Activated CD4-positive, alpha-beta T cell treated with anti-CD3 and anti-CD28 coated beads, Interleukin-2, Interleukin-6, amounts not matched to agents 100 ng/mL and 50 ng/mL, durations not matched to agents 16 hours and 8 hours (primary cell): ENCODE data around the gene PCDH19.
"Not testable (repeated sequence)": the region's sequence is repeated elsewhere in the genome, so short reads cannot be mapped to it uniquely, and the experiment has no call there.

ENCODE experiments used
- DNase-seq: peaks from one replicate; pipeline ENCODE4 v3.0.0-alpha.2; 2020

The PCDH19 gene

GRCh38 chrX:100409610-100410590, at the start of gene PCDH19:
Gene PCDH19 (minus strand): TSS chrX:100410273. CDS start chrX:100408597, 1,676 bp downstream.
- DNase-seq: peak; percentile 51

DNA sequence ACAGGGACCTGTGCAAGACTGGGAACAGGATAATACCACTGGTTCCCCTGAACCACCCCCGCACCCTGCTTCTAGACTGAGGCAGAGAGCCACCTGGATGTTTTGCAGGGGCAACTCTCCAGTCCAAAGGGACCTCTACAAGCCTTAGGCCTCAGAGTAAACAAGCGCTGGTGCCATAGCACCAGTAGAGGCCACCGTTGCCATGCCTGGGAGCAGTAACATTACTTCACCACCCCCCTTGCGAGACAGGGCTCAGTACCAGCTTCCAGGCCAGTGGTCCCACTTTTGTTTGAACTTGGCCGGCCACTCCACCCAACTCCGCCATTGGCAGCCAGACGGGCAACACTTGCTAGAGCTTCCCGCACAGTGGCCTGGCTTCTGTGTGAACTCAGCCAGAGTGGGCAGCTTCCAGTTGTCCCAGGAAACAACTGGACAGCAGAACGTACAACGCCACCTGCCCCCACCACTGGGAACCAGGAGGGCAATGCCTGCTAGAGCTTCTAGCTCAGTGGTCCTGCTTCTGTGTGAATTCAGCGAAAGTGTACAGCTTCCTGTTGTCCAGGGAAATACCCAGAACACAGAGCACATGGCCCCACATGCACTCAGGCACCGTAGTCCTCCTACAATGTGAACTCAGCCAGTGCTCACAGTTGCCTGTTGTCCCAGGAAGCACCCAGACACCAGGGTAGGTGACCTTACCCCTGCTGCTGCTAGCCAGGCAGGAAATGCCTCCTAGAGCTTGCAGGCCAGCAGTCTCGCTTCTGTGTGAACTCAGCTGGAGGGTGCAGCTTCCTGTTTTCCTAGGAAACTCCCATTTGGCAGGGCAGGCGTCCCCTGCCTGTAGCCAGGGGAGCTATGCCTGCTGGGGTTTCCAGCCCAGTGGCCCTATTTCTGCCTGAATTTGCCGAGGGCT, 39.9 kb upstream of the PCDH19 start:
- no peak for DNase-seq

- DNase-seq: peak; percentile 17
Measured at GRCh38 chrX:100447655-100448397, 37.8 kb upstream of the PCDH19 start.

DNA sequence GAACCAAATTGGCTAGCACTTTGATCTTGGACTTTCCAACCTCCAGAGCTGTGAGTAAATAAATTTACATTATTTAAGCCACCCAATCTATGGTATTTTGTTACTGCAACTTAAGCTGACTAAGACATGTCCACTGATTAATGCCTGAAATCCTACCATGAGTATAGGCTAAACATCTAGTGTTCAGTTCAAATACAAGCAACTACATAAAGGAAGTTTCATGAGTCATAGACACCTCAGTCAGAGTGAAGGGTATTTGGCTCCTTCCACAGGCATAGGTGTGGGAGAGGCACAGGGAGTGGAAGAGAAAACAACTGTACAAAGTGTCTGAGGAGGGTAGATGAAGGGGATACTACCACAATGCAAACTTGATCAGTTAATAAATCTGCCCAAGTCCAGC, 35.5 kb upstream of the PCDH19 start:
- no peak for DNase-seq

- DNase-seq: not testable (repeated sequence)
Measured at GRCh38 chrX:100441321-100441720, 31.2 kb upstream of the PCDH19 start.

DNA sequence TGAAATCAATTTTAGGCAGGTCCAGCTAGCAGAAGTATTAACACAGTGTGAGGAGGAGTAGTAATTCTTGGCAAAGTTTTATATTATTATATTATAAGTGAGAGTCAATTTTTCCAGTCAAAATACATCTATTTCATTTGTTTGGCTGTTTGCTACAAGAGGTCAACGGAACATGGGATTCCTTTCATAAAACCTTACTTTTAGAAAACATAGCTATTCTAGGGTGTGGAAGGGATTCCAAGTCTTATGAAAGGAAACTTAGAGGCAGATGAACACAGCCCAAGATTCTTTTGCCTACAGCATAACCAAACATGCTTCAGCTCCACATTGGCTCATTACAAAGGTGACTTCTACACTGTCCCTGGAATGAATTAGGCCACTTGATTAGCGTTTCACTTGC, 29.9 kb upstream of the PCDH19 start:
- no peak for DNase-seq

DNA sequence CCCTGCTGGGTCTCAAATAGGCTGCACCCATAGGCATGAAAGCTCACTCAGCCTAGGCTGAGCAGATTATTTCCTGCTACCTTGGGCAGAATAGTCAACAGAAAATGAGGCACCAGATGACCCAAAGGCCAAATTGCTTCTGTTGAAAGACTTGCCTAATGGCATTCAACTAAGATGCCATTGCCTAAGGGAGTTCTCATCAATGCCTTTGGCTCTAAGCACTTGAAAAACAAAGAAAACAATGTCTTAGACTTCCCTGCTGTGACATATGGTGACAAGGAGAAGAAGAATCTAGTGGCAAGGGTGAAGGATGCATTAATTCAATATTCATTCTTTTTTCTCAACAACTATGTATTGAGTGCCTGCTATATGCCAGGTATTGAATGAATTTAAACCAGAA, 25.7 kb upstream of the PCDH19 start:
- no peak for DNase-seq

GRCh38 chrX:100424012-100424411, 13.9 kb upstream of the PCDH19 start:
- no peak for DNase-seq

- DNase-seq: no peak
Measured at GRCh38 chrX:100418556-100418955, 8.5 kb upstream of the PCDH19 start.

DNA sequence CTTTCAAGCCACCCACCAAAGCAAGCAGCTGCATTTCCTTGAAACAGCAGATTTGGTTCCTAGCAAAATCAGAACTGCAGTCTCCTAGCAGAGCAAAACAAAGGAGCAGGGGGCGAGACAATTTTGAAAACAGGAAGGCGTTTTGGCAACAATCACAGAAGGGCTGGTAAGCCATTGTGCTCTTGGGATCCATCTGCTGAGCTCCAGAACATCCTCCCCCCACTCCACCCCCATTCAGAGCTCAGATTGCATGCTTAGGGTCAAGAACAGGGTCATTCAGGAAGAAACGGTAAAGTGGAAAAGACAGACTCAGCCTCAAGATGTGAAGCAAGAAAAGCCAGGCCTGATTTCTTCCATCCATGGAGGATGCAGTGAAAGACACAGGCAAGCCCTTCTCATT, 7.6 kb upstream of the PCDH19 start:
- no peak for DNase-seq

DNA sequence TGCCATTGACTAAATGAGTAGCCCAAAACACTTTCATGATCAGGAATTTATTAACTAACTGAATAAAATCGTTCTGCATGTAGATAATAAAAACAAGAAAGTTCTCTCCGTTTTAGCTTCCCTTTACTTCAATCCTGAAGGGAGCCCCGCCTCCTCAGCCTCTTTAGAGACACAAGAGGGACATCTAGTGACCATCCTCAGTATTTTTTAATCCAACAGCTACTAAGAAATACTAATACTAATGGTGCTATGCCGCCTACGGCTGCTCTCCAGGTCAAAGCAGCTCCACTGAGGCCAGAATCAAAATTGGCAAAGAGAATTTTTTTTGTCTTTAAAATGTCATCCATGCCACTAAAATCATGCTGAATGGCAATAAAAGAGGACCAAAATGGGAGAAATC, 3.2 kb upstream of the PCDH19 start:
- peak; percentile 57 for DNase-seq

DNA sequence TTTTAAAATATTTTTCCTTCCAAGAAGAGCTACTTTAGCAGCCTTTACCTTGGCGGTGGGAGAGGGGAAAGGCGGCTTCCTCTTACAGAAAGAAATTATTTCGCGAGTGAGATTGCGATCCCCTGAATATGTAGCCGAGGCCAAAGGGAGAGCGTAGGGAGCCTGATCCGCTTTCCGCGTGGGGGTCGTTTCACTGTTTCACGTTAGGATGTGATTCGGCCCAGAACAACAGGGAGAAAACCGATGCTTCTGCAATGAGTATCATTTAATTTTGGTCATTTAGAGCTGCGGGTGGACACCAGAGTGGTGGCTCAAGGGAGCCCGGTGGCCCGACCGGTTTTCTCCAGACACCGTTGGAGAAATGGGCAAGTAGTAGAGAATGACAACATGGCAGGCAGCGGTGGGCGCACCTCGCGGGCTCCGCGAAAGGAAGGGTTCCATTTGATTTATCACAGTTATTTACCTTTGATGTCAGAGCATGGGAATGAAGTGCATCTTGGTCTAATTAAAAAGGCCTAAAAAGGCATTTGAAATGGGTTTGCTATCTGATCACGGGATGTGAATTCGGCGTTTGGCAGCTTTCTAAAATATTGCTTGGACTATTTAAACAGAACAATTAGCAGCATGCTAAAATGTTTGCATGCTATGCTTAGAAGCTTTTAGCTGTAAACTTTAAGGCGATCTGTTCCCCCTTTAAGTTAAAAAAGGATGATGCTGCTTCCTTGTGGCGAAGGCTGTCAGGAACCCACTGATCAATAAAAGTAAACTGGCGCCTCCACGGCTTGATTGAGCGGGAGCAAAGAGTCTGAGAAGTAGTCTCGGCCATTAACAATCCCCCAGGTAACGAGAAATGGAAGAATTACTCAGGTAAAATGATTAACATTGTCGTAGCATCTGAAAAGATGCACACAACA, 2.0 kb upstream of the PCDH19 start:
- DNase-seq: no peak

- no peak for DNase-seq
Measured at GRCh38 chrX:100410901-100411801, 1.1 kb upstream of the PCDH19 start.

DNA sequence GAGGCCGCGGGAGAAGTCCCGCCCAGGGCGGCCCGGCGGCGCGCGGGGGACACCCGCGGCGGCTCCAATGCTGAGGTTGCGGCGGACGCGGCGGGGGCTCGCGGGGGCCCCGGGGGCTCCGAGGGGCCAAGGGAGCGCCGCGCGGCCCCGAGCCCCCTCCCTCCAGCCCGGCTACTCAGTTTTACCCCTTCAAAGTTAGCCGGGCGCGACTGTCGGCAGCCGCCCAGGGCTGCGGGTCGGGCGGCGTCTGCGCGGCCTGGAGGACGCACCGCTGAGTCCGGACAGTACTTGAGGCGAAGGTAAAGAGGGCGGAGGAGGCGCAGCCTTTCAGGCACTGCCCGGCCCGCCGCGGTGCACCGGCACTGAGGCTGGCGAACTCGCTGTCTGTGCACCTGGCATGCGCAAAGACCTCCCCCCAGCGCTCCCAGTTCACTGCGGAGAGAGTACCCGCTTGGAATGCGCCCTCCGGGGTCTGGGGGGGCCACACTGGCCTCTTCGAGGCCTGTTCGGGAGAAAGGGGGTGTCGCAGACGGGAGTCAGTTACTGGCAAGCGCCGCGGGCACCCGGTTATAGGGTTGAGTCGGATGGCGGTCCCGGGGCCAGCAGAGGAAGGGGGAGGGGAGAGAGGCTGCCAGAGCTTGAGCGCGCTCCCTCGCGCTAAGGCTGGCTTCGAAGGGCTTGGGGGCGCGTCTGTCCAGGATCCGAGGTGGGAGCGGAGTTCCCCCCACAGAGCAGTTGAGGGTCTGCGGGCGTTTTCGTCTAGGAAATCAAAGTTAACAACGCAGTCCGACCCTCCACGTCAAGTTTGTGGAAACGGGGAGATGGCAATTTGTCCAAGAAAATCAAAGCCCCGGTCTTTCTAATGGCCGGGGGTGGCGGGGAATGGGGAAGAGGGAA, 1.1 kb downstream of the PCDH19 start:
- DNase-seq: no peak

- no peak for DNase-seq
Measured at GRCh38 chrX:100407784-100408712, 2.0 kb downstream of the PCDH19 start.

GRCh38 chrX:100407147-100407783, 2.8 kb downstream of the PCDH19 start:
- no peak for DNase-seq

DNA sequence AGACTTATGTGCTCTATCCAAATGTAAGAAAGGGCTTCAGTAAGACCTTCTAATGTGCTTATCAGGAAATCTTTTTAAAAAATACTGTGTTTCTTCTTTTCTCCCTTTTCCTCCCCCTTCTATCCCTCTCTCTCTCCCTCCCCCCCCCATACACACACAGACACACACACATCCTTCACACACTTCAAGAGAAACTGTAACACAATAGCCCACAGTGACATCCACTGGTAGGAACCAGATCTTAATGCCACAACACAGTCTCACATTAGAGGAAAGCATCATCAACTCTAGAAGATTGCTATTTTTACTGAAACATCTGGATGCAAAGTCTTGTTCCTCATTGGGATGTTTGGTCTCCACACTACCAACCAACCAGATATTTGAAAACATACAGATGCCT, 4.6 kb downstream of the PCDH19 start:
- no peak for DNase-seq

DNA sequence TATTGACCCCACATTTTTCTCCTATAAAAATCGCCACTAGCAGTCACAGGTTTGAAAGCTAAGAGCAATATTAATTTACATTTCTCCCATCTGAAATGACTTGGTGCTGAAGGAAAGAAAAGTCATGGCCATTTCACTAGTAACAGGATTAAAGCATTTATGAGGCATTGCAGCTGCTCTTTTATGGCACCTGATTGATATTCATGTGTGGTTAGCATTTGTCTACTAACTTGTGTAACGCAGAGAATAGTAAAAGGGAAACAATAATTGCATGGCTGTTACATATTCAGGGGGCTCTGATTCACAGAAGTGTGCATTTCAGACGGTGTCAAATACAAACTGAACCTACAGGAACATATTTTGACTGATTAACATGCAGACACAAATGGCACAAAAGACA, 5.2 kb downstream of the PCDH19 start:
- DNase-seq: no peak
